Smooth muscle cell (in vitro differentiated cells): ENCODE data around the gene OR2AT4. TPM values are rescaled to one million over a fixed set of nuclear protein-coding genes. Genes with fewer than 3 reads are reported as not detected.
"Not testable (repeated sequence)": the region's sequence is repeated elsewhere in the genome, so short reads cannot be mapped to it uniquely, and the experiment has no call there.

ENCODE experiments used
- DNase-seq: peaks from one replicate; lab custom pipeline; 2025; ENCODE audit not compliant: unreplicated experiment; lab: John Stamatoyannopoulos, UW
- H2AFZ ChIP-seq: fragments of 200-600 bp; sonication (generic); 2 replicates; pipeline ENCODE4 v1.6.0; 2016; ENCODE audit warnings: antibody characterized with exemption, low read depth, mild to moderate bottlenecking
- H3F3A ChIP-seq: fragments of 200-600 bp; sonication (generic); 2 replicates; pipeline ENCODE4 v1.6.0; 2017; ENCODE audit warnings: antibody characterized with exemption, low read depth
- H3K27ac ChIP-seq: fragments of 200-600 bp; sonication (generic); 2 replicates; pipeline ENCODE4 v1.5.1; 2016; ENCODE audit warnings: low read depth, mild to moderate bottlenecking
- H3K27me3 ChIP-seq: fragments of 200-600 bp; sonication (generic); 2 replicates; pipeline ENCODE4 v1.6.1; 2016; ENCODE audit warnings: low read depth, mild to moderate bottlenecking
- H3K36me3 ChIP-seq: fragments of 200-600 bp; sonication (generic); 2 replicates; pipeline ENCODE4 v1.5.1; 2016; ENCODE audit warnings: low read depth
- H3K4me1 ChIP-seq: fragments of 200-600 bp; sonication (generic); 2 replicates; pipeline ENCODE4 v1.5.1; 2016; ENCODE audit warnings: low read depth
- H3K4me2 ChIP-seq: fragments of 200-600 bp; sonication (generic); 2 replicates; pipeline ENCODE4 v1.6.0; 2016; ENCODE audit warnings: mild to moderate bottlenecking
- H3K4me3 ChIP-seq: fragments of 200-600 bp; sonication (generic); 2 replicates; pipeline ENCODE4 v1.5.1; 2016; ENCODE audit warnings: mild to moderate bottlenecking
- H3K79me2 ChIP-seq: fragments of 200-600 bp; sonication (generic); 2 replicates; pipeline ENCODE4 v1.6.0; 2016; ENCODE audit warnings: low read depth, mild to moderate bottlenecking
- H3K9ac ChIP-seq: fragments of 200-600 bp; sonication (generic); 2 replicates; pipeline ENCODE4 v1.6.0; 2016; ENCODE audit warnings: low read depth
- H3K9me3 ChIP-seq: fragments of 200-600 bp; sonication (generic); replicated peaks from 2 replicates; pipeline ENCODE4 v1.5.1; 2016; ENCODE audit warnings: low read depth
- H4K20me1 ChIP-seq: fragments of 200-600 bp; sonication (generic); 2 replicates; pipeline ENCODE4 v1.6.0; 2016; ENCODE audit warnings: low read depth
- WGBS: methylation state at CpG from one replicate; pipeline ENCODE4 v1.1.7; 2016; ENCODE audit warnings: low lambda C conversion rate; 5-methylcytosine and 5-hydroxymethylcytosine counted together
- polyA plus RNA-seq: library from polyadenylated mRNA; unstranded; fragments of >200 nt; fragmentation: Nextera tagmentation; extraction: Ambion mirVana; gene quantifications from 2 replicates; pipeline ENCODE4 v1.2.1, GENCODE V29; 2016
- total RNA-seq: library from RNA; depleted of rRNA; stranded (reverse); fragments of >200 nt; gene quantifications from 2 replicates; pipeline ENCODE4 v1.2.3, GENCODE V29; 2014
- TF ChIP-seq, protein P1 (sequence below): fragments of 200-600 bp; sonication (generic); IDR thresholded peaks from 2 replicates; pipeline ENCODE4 v1.5.1; 2017; ENCODE audit warnings: borderline replicate concordance, mild to moderate bottlenecking, antibody characterized with exemption; ENCODE audit not compliant: insufficient read depth, poor library complexity, severe bottlenecking

The OR2AT4 gene
- total and polyA plus RNA-seq, 2 experiments from 2014 or later, result not detected

DNA sequence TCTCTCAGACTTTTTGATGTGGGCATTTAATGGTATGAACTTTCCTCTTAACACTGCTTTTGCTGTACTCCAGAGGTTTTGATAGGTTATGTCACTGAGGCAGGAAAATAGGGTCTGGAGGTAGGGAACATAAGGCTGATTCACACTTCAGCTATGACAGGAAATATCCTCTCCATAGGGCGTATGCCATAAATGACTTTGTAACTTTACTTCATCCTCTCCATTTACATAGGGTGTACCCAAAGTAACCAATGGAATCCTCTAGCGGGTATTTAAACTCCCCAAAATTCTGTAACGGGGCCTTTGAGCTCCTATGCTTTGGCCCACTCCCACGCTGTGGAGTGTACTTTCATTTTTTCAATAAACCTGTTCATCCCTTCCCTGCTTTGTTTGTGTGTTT lies 49.5 kb downstream of the OR2AT4 start:
- Histone ChIP-seq H3K9me3 (no peaks in the 10 kb centered on the region), H3K4me3 (no peak overlapping the region), H3K9ac (no peak overlapping the region), H3K27me3 (no peaks in the 10 kb centered on the region), H3K79me2 (no peaks in the 10 kb centered on the region), H3K4me1 (no peaks in the 10 kb centered on the region), H4K20me1 (no peaks in the 10 kb centered on the region), H2AFZ (no peak overlapping the region), H3K27ac (no peak overlapping the region), H3K36me3 (no peaks in the 10 kb centered on the region), H3F3A (no peaks in the 10 kb centered on the region), H3K4me2 (no peak overlapping the region)
- 78% methylated on average over 4 of the region's 4 CpGs for WGBS
- no peak for DNase-seq
- TF ChIP-seq, protein P1, sequence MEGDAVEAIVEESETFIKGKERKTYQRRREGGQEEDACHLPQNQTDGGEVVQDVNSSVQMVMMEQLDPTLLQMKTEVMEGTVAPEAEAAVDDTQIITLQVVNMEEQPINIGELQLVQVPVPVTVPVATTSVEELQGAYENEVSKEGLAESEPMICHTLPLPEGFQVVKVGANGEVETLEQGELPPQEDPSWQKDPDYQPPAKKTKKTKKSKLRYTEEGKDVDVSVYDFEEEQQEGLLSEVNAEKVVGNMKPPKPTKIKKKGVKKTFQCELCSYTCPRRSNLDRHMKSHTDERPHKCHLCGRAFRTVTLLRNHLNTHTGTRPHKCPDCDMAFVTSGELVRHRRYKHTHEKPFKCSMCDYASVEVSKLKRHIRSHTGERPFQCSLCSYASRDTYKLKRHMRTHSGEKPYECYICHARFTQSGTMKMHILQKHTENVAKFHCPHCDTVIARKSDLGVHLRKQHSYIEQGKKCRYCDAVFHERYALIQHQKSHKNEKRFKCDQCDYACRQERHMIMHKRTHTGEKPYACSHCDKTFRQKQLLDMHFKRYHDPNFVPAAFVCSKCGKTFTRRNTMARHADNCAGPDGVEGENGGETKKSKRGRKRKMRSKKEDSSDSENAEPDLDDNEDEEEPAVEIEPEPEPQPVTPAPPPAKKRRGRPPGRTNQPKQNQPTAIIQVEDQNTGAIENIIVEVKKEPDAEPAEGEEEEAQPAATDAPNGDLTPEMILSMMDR, result no peak

DNA sequence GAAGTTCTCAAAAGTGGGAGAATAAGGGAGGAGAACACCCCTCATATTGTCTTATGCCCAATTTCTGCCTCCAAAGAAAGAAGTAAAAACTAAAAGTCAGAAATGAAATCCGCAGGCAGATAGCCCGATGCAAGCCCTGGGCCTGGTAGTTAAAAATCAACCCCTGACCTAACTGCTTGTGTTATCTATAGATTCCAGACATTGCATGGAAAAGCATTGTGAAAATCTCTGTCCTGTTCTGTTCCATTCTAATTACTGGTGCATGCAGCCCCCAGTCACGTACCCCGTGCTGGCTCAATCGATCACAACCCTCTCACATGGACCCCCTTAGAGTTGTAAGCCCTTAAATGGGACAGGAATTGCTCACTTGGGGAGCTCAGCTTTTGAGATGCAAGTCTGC lies 50.0 kb downstream of the OR2AT4 start:
- DNase-seq, H3K36me3 ChIP-seq, H3K27me3 ChIP-seq, H3K4me3 ChIP-seq, H3K79me2 ChIP-seq, H2AFZ ChIP-seq, H3K9me3 ChIP-seq, H3F3A ChIP-seq, H3K4me1 ChIP-seq, H3K9ac ChIP-seq, H3K27ac ChIP-seq, H3K4me2 ChIP-seq, H4K20me1 ChIP-seq: not testable (repeated sequence)
- 64% methylated on average over 5 of the region's 5 CpGs for WGBS

- H3K4me1 ChIP-seq, DNase-seq: not testable (repeated sequence)
- 79% methylated on average over 15 of the region's 15 CpGs for WGBS
Observed at GRCh38 chr11:75044381-75045170, 52.1 kb downstream of the OR2AT4 start.

DNA sequence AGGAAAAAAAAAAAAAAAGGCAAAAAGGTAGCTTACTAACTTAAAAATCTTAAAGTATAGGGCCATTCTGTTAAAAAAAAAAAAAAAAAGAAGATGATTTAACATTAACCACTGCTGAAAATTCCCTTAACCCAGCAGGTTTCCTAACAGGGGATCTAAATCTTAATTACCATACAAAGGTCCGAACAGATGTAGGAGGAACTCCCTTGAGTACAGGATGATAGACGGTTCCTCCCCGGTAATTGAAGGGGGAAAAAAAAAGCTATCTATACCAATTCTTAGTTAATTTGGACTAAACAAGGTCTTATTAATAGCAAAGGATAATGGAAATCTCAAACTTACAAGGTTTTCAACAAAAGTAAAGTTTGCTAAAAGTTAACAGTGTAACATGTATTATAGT lies 54.9 kb downstream of the OR2AT4 start:
- not testable (repeated sequence) for H3K27me3 ChIP-seq, H3K4me3 ChIP-seq, DNase-seq, H3K9me3 ChIP-seq, H3F3A ChIP-seq, H4K20me1 ChIP-seq, H3K4me2 ChIP-seq, H3K27ac ChIP-seq, H3K4me1 ChIP-seq, H3K36me3 ChIP-seq, H3K9ac ChIP-seq, H3K79me2 ChIP-seq, H2AFZ ChIP-seq
- 78% methylated on average over 3 of the region's 3 CpGs for WGBS

More at GRCh38 chr11:75044381-75045170, 52.1 kb downstream of the OR2AT4 start:
- peak overlapping the region; percentile 54 for H3K9ac ChIP-seq
- peak overlapping the region; percentile 67 for H3K4me2 ChIP-seq
- not testable (repeated sequence) for H3K4me3 ChIP-seq, H3K9me3 ChIP-seq, H3K79me2 ChIP-seq, H4K20me1 ChIP-seq, H2AFZ ChIP-seq, H3F3A ChIP-seq, H3K27me3 ChIP-seq, H3K36me3 ChIP-seq
- H3K27ac ChIP-seq, result peak overlapping the region; percentile 48

GRCh38 chr11:75041263-75041662 lies 55.4 kb downstream of the OR2AT4 start:
- H3K4me1 ChIP-seq, result no peaks in the 10 kb centered on the region
- 79% methylated on average over 2 of the region's 2 CpGs for WGBS
- no peaks in the 10 kb centered on the region for H3K27me3 ChIP-seq
- no peaks in the 10 kb centered on the region for H4K20me1 ChIP-seq
- DNase-seq, result no peak
- H3K36me3 ChIP-seq, result no peaks in the 10 kb centered on the region
- H3K9me3 ChIP-seq, result no peaks in the 10 kb centered on the region
- TF ChIP-seq, protein P1, result no peak
- H3K9ac ChIP-seq, result no peak overlapping the region
- H3K79me2 ChIP-seq, result no peaks in the 10 kb centered on the region
- no peak overlapping the region for H3K4me2 ChIP-seq
- no peak overlapping the region for H3K27ac ChIP-seq
- H3K4me3 ChIP-seq, result no peak overlapping the region
- H2AFZ ChIP-seq, result no peak overlapping the region
- no peaks in the 10 kb centered on the region for H3F3A ChIP-seq
